SK-N-SH (cell line): Measurements from ENCODE around the gene PLBD2. TPM values are rescaled to one million over a fixed set of nuclear protein-coding genes. Genes with fewer than 3 reads are reported as not detected.

Experiments
- CTCF ChIA-PET: fragments of 300-600, 350-600 bp; formaldehyde crosslinking; extraction: SDS; loops from one replicate; lab custom pipeline; 2021; lab: Yijun Ruan, JAX
- POLR2A ChIA-PET: fragments of 350-600 bp; sonication (Branson Sonifier 250); formaldehyde crosslinking; extraction: SDS; loops from one replicate; lab custom pipeline; 2020; ENCODE audit warnings: antibody characterized with exemption, inconsistent platforms; lab: Yijun Ruan, JAX
- DNase-seq: peaks from one replicate; pipeline ENCODE4 v3.0.0; 2012
- H2AFZ ChIP-seq: fragments of 200-600 bp; sonication (generic); 2 replicates; pipeline ENCODE4 v1.8.1; 2016; ENCODE audit warnings: antibody characterized with exemption, mild to moderate bottlenecking, low read depth
- H3F3A ChIP-seq: fragments of 200-600 bp; sonication (generic); replicated peaks from 2 replicates; pipeline ENCODE3; 2016; ENCODE audit warnings: antibody characterized with exemption, mild to moderate bottlenecking; ENCODE audit not compliant: insufficient read depth
- H3K27ac ChIP-seq, 2 experiments: fragments of 200-500 bp in 1 of 2; fragments of 200-600 bp in 1 of 2; sonication (Bioruptor generic) in 1 of 2; sonication (generic), shearing (Covaris generic) in 1 of 2; 2 replicates each; pipeline versions ENCODE4 v1.5.1 to v1.6.1; 2014 to 2016; ENCODE audit warnings: low read depth in 2 of 2, inconsistent platforms in 1 of 2, low read length in 1 of 2, mild to moderate bottlenecking in 1 of 2, mixed read lengths in 1 of 2
- H3K27me3 ChIP-seq: fragments of 200-600 bp; sonication (generic), shearing (Covaris generic); 2 replicates; pipeline ENCODE4 v1.6.1; 2016; ENCODE audit warnings: mixed run types; ENCODE audit not compliant: insufficient read depth
- H3K36me3 ChIP-seq, 2 experiments: fragments of 200-500 bp in 1 of 2; fragments of 200-600 bp in 1 of 2; sonication (Bioruptor generic) in 1 of 2; sonication (generic) in 1 of 2; replicated peaks in 1 of 2; 2 replicates each; pipeline versions ENCODE3 to v1.5.1; 2014 to 2016; ENCODE audit warnings: low read length in 1 of 2, mild to moderate bottlenecking in 1 of 2; ENCODE audit not compliant: insufficient read depth in 2 of 2, control insufficient read depth in 1 of 2
- H3K4me1 ChIP-seq, 2 experiments: fragments of 200-500 bp in 1 of 2; fragments of 200-600 bp in 1 of 2; sonication (Bioruptor generic) in 1 of 2; sonication (generic), shearing (Covaris generic) in 1 of 2; 2 replicates each; pipeline versions ENCODE4 v1.5.1 to v1.6.1; 2014 to 2016; ENCODE audit warnings: low read depth in 1 of 2, low read length in 1 of 2, mixed run types in 1 of 2; ENCODE audit not compliant: insufficient read depth in 2 of 2, control insufficient read depth in 1 of 2
- H3K4me2 ChIP-seq: fragments of 200-600 bp; sonication (generic), shearing (Covaris generic); 2 replicates; pipeline ENCODE4 v1.6.1; 2017; ENCODE audit warnings: mixed run types
- H3K4me3 ChIP-seq, 2 experiments: fragments of 200-500 bp in 1 of 2; fragments of 200-600 bp in 1 of 2; sonication (Bioruptor generic) in 1 of 2; sonication (generic), shearing (Covaris generic) in 1 of 2; 2 replicates each; pipeline versions ENCODE4 v1.5.1 to v1.8.1; 2014 to 2016; ENCODE audit warnings: low read depth in 2 of 2, inconsistent platforms in 1 of 2, low read length in 1 of 2, mild to moderate bottlenecking in 1 of 2, mixed read lengths in 1 of 2, moderate library complexity in 1 of 2
- H3K79me2 ChIP-seq: fragments of 200-600 bp; sonication (generic); 2 replicates; pipeline ENCODE4 v1.8.1; 2017; ENCODE audit warnings: mild to moderate bottlenecking; ENCODE audit not compliant: insufficient read depth
- H3K9ac ChIP-seq: fragments of 200-600 bp; sonication (generic); 2 replicates; pipeline ENCODE4 v1.6.1; 2017; ENCODE audit warnings: mixed run types
- H3K9me2 ChIP-seq: fragments of 200-600 bp; sonication (generic); 2 replicates; pipeline ENCODE4 v1.6.1; 2017; ENCODE audit warnings: mixed run types
- H3K9me3 ChIP-seq: fragments of 200-600 bp; sonication (generic); 2 replicates; pipeline ENCODE4 v1.6.1; 2017; ENCODE audit warnings: mixed run types, mild to moderate bottlenecking, moderate library complexity
- H4K20me1 ChIP-seq: fragments of 200-600 bp; sonication (generic); 2 replicates; pipeline ENCODE4 v1.6.1; 2017; ENCODE audit warnings: mild to moderate bottlenecking, mixed run types; ENCODE audit not compliant: insufficient read depth
- CHD2 ChIP-seq: fragments of 150-350 bp; IDR thresholded peaks from 2 replicates; pipeline ENCODE4 v1.6.1; 2018; ENCODE audit warnings: low read length; ENCODE audit not compliant: partially characterized antibody
- ELF1 ChIP-seq: IDR thresholded peaks from 2 replicates; pipeline ENCODE4 v1.4.0; 2012
- EP300 ChIP-seq, 2 experiments: IDR thresholded peaks; 2 replicates each; pipeline versions ENCODE4 v1.4.0 to v1.6.1; 2012; ENCODE audit warnings: borderline replicate concordance in 1 of 2, low read depth in 1 of 2, low read length in 1 of 2
- EZH2phosphoT487 ChIP-seq: fragments of 200-600 bp; sonication (generic); IDR thresholded peaks from 2 replicates; pipeline ENCODE4 v1.6.1; 2017; ENCODE audit warnings: low read depth, mixed run types, mild to moderate bottlenecking, antibody characterized with exemption, moderate library complexity, borderline replicate concordance
- GABPA ChIP-seq: IDR thresholded peaks from 2 replicates; pipeline ENCODE4 v1.4.0; 2012; ENCODE audit warnings: low read depth, mild to moderate bottlenecking
- MXI1 ChIP-seq: IDR thresholded peaks from 2 replicates; pipeline ENCODE4 v1.6.1; 2012; ENCODE audit warnings: mild to moderate bottlenecking, low read depth, low read length, improper control_type of control experiment
- NFIC ChIP-seq: IDR thresholded peaks from 2 replicates; pipeline ENCODE4 v1.4.0; 2012; ENCODE audit warnings: borderline replicate concordance
- RXRA ChIP-seq: IDR thresholded peaks from 2 replicates; pipeline ENCODE4 v1.4.0; 2012; ENCODE audit warnings: low read depth, mild to moderate bottlenecking, borderline replicate concordance
- YY1 ChIP-seq: IDR thresholded peaks from 2 replicates; pipeline ENCODE4 v1.4.0; 2012; ENCODE audit warnings: low read depth, mild to moderate bottlenecking
- WGBS: methylation state at CpG from one replicate; pipeline ENCODE4 v1.1.6; 2017; ENCODE audit warnings: low lambda C conversion rate; 5-methylcytosine and 5-hydroxymethylcytosine counted together
- polyA plus RNA-seq, 3 experiments: library from polyadenylated mRNA; depleted of rRNA; stranded (reverse); fragments of >200 nt; gene quantifications; 2 replicates each; pipeline ENCODE4 v1.2.3, GENCODE V29; 2012
- TF ChIP-seq, protein P1 (sequence below): IDR thresholded peaks from 2 replicates; pipeline ENCODE4 v1.6.1; 2012; ENCODE audit warnings: mild to moderate bottlenecking, low read depth, low read length, moderate library complexity
- TF ChIP-seq, protein P2 (sequence below): IDR thresholded peaks from 2 replicates; pipeline ENCODE4 v1.4.0; 2012; ENCODE audit warnings: low read depth
- TF ChIP-seq, protein P3 (sequence below): fragments of 200-600 bp; sonication (generic); IDR thresholded peaks from 2 replicates; pipeline ENCODE4 v1.6.1; 2017; ENCODE audit warnings: antibody characterized with exemption, mild to moderate bottlenecking, moderate library complexity

PLBD2 gene
- polyA plus RNA-seq, 1 of the 3 experiments (the other 2 are of a cell fraction): 15.2 TPM

DNA sequence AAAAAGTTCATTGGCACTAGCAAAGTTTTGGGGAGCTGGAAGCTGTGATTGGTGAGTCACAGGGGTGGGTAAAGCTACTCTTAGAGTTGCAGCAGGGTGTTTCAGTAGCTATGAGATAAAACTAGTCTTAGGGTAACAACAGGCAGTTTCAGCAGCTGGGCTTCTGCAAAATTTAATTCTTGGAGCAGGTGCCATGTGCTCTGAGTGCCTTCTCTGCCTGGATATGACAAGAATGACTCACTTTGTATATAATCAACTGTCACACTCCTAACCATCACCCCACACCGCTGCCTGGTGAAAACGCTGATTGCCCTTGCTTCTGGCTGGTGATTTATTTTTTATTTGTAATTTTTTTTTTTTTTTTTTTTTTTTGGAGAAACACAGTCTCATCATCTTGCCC lies 10.5 kb upstream of the PLBD2 start (continued):
- TF ChIP-seq, protein P1, sequence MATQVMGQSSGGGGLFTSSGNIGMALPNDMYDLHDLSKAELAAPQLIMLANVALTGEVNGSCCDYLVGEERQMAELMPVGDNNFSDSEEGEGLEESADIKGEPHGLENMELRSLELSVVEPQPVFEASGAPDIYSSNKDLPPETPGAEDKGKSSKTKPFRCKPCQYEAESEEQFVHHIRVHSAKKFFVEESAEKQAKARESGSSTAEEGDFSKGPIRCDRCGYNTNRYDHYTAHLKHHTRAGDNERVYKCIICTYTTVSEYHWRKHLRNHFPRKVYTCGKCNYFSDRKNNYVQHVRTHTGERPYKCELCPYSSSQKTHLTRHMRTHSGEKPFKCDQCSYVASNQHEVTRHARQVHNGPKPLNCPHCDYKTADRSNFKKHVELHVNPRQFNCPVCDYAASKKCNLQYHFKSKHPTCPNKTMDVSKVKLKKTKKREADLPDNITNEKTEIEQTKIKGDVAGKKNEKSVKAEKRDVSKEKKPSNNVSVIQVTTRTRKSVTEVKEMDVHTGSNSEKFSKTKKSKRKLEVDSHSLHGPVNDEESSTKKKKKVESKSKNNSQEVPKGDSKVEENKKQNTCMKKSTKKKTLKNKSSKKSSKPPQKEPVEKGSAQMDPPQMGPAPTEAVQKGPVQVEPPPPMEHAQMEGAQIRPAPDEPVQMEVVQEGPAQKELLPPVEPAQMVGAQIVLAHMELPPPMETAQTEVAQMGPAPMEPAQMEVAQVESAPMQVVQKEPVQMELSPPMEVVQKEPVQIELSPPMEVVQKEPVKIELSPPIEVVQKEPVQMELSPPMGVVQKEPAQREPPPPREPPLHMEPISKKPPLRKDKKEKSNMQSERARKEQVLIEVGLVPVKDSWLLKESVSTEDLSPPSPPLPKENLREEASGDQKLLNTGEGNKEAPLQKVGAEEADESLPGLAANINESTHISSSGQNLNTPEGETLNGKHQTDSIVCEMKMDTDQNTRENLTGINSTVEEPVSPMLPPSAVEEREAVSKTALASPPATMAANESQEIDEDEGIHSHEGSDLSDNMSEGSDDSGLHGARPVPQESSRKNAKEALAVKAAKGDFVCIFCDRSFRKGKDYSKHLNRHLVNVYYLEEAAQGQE: no peak
- TF ChIP-seq EP300 (IDR thresholded peaks at IDR 0.05; ENCODE audit: borderline replicate concordance in 1 of 2, low read depth in 1 of 2, low read length in 1 of 2) (no peak), MXI1 (no peak), NFIC (no peak), RXRA (no peak), GABPA (no peak), EZH2phosphoT487 (no peak), ELF1 (no peak)

DNA sequence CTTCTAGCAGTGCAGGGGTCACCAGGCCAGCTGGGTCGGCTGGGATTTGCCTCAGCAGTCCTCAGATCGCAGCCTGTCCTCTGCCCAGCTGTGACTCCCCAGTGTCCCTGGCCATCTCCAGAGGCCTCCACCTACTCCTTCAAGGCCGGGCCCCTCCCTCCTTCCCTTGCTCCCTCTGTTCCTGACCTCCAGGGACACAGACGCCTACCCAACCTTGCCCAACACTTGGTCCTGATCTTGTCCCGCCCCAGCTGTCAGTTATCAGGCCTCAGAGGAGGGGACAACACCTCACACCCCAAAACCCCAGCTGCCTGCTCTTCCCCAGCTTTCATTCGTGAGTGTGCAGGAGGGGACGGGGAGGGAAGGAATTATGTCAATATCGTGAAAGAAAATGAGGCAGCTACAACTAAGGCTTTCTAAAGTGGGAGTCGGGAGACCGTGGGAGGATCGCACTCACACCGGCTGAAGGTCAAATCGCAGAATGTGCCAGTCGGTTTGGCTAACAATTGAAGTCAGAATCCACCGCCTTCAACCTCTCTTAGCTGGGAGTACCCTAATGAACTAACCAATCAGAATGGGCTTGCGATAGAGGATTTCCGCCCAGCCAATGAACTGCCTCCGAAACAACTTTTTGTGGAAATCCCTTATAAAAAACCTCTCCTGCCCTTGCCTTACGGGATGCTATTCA lies 9.4 kb upstream of the PLBD2 start:
- H3K4me2 ChIP-seq: no peak overlapping the region
- ChIA-PET CTCF (interaction anchor here (0.7 kb wide), 1 partner anchor 9 kb away, joined by 3 read pairs; the partner anchor contains the start of gene PLBD2), POLR2A (no interaction called here)
- H4K20me1 ChIP-seq: no peaks in the 10 kb centered on the region
- H3K4me3 ChIP-seq: no peak overlapping the region
- H3K9me3 ChIP-seq: no peaks in the 10 kb centered on the region
- H3K9me2 ChIP-seq: no peaks in the 10 kb centered on the region
- H3K36me3 ChIP-seq: no peaks in the 10 kb centered on the region
- no peak overlapping the region for H2AFZ ChIP-seq
- no peaks in the 10 kb centered on the region for H3F3A ChIP-seq
- H3K79me2 ChIP-seq: no peaks in the 10 kb centered on the region
- no peak for DNase-seq
- H3K27me3 ChIP-seq: no peaks in the 10 kb centered on the region
- TF ChIP-seq CHD2: no peak
- TF ChIP-seq RXRA: no peak
- TF ChIP-seq, protein P2, sequence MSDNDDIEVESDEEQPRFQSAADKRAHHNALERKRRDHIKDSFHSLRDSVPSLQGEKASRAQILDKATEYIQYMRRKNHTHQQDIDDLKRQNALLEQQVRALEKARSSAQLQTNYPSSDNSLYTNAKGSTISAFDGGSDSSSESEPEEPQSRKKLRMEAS: no peak
- TF ChIP-seq, protein P3, sequence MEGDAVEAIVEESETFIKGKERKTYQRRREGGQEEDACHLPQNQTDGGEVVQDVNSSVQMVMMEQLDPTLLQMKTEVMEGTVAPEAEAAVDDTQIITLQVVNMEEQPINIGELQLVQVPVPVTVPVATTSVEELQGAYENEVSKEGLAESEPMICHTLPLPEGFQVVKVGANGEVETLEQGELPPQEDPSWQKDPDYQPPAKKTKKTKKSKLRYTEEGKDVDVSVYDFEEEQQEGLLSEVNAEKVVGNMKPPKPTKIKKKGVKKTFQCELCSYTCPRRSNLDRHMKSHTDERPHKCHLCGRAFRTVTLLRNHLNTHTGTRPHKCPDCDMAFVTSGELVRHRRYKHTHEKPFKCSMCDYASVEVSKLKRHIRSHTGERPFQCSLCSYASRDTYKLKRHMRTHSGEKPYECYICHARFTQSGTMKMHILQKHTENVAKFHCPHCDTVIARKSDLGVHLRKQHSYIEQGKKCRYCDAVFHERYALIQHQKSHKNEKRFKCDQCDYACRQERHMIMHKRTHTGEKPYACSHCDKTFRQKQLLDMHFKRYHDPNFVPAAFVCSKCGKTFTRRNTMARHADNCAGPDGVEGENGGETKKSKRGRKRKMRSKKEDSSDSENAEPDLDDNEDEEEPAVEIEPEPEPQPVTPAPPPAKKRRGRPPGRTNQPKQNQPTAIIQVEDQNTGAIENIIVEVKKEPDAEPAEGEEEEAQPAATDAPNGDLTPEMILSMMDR: no peak
- no peak for TF ChIP-seq YY1
- no peak for TF ChIP-seq ELF1
- 81% methylated on average over 19 of the region's 19 CpGs for WGBS
- no peak overlapping the region for H3K27ac ChIP-seq
- H3K4me1 ChIP-seq: no peaks in the 10 kb centered on the region
- H3K9ac ChIP-seq: no peak overlapping the region
